Measurements from ENCODE around the gene ROPN1.
"Not testable (repeated sequence)": the region's sequence is repeated elsewhere in the genome, so short reads cannot be mapped to it uniquely, and the experiment has no call there.

DNA sequence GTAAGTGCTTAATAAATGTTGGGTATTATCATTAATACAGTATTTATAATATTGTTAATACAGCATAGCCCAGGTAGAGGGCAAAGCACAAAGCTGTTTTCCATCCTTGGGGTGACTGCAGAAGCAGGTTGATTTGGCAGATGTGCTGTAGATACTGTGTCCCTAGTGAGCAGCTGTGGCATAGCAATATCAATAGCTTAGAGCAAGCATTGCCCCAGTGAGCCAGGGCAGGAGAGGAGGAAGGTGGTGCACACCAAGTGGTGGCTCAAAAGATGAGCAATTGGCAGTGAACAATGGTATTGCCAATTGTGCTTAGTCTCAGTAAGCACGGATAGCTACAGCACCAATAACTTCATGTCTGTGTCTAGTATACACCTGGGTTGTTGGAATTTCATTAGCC lies 25.1 kb downstream of the ROPN1 start:
- TF ChIP-seq, protein P1, sequence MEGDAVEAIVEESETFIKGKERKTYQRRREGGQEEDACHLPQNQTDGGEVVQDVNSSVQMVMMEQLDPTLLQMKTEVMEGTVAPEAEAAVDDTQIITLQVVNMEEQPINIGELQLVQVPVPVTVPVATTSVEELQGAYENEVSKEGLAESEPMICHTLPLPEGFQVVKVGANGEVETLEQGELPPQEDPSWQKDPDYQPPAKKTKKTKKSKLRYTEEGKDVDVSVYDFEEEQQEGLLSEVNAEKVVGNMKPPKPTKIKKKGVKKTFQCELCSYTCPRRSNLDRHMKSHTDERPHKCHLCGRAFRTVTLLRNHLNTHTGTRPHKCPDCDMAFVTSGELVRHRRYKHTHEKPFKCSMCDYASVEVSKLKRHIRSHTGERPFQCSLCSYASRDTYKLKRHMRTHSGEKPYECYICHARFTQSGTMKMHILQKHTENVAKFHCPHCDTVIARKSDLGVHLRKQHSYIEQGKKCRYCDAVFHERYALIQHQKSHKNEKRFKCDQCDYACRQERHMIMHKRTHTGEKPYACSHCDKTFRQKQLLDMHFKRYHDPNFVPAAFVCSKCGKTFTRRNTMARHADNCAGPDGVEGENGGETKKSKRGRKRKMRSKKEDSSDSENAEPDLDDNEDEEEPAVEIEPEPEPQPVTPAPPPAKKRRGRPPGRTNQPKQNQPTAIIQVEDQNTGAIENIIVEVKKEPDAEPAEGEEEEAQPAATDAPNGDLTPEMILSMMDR (IDR thresholded peaks at IDR 0.05; ENCODE audit: borderline replicate concordance, extremely low read depth, low read length, poor library complexity, severe bottlenecking) = not testable (repeated sequence)
- not testable (repeated sequence) for TF ChIP-seq EZH2 (IDR thresholded peaks at IDR 0.05; ENCODE audit: borderline replicate concordance, low read depth, low read length, severe bottlenecking)
